Neutrophil (primary cell): Measurements from ENCODE around the gene GNG2.

Experiments used
- H3K27ac ChIP-seq: fragments of 200-600 bp; sonication (generic); 2 replicates; pipeline ENCODE4 v1.5.1; 2016; ENCODE audit warnings: mild to moderate bottlenecking, moderate library complexity
- H3K27me3 ChIP-seq: fragments of 200-600 bp; sonication (generic); 2 replicates; pipeline ENCODE4 v1.6.0; 2016; ENCODE audit warnings: mild to moderate bottlenecking
- H3K36me3 ChIP-seq: fragments of 200-600 bp; sonication (generic); 2 replicates; pipeline ENCODE4 v1.5.1; 2017
- H3K4me1 ChIP-seq, 2 experiments: fragments of 200-600 bp in 1 of 2; sonication (generic) in 1 of 2; 1 replicate in 1 of 2; 2 replicates in 1 of 2; pipeline versions ENCODE4 v1.5.1 to v1.6.1; 2013 to 2016; ENCODE audit warnings: low read depth in 1 of 2, low read length in 1 of 2, mild to moderate bottlenecking in 1 of 2, moderate library complexity in 1 of 2; ENCODE audit not compliant: control insufficient read depth in 1 of 2, insufficient read depth in 1 of 2
- H3K4me3 ChIP-seq, 2 experiments: fragments of 200-600 bp in 1 of 2; sonication (generic) in 1 of 2; 1 replicate in 1 of 2; 2 replicates in 1 of 2; pipeline ENCODE4 v1.5.1; 2013 to 2016; ENCODE audit warnings: low read depth in 1 of 2, low read length in 1 of 2, mild to moderate bottlenecking in 1 of 2, moderate library complexity in 1 of 2
- H3K9me3 ChIP-seq: fragments of 200-600 bp; sonication (generic); 2 replicates; pipeline ENCODE4 v1.5.1; 2016
- TF ChIP-seq, protein P1 (sequence below): fragments of 200-600 bp; sonication (generic); IDR thresholded peaks from 2 replicates; pipeline ENCODE4 v1.5.1; 2016; ENCODE audit warnings: antibody characterized with exemption

Gene GNG2

GRCh38 chr14:51921026-51921425 is 60.6 kb downstream of the GNG2 start:
- H3K4me1 ChIP-seq, result peaks cover 10 to 29% of the 10 kb centered on the region in 2 experiments
- TF ChIP-seq, protein P1, sequence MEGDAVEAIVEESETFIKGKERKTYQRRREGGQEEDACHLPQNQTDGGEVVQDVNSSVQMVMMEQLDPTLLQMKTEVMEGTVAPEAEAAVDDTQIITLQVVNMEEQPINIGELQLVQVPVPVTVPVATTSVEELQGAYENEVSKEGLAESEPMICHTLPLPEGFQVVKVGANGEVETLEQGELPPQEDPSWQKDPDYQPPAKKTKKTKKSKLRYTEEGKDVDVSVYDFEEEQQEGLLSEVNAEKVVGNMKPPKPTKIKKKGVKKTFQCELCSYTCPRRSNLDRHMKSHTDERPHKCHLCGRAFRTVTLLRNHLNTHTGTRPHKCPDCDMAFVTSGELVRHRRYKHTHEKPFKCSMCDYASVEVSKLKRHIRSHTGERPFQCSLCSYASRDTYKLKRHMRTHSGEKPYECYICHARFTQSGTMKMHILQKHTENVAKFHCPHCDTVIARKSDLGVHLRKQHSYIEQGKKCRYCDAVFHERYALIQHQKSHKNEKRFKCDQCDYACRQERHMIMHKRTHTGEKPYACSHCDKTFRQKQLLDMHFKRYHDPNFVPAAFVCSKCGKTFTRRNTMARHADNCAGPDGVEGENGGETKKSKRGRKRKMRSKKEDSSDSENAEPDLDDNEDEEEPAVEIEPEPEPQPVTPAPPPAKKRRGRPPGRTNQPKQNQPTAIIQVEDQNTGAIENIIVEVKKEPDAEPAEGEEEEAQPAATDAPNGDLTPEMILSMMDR, result no peak
- no peak overlapping the region for H3K4me3 ChIP-seq
- H3K27ac ChIP-seq, result peak overlapping the region; percentile 0
- H3K9me3 ChIP-seq, result no peaks in the 10 kb centered on the region
- H3K27me3 ChIP-seq, result no peaks in the 10 kb centered on the region
- H3K36me3 ChIP-seq, result peaks cover 14% of the 10 kb centered on the region

- Histone ChIP-seq H3K4me3 (no peak overlapping the region), H3K27ac (peak overlapping the region; percentile 77), H3K27me3 (no peaks in the 10 kb centered on the region), H3K4me1 (peaks cover 10 to 29% of the 10 kb centered on the region in 2 experiments), H3K36me3 (peaks cover 4% of the 10 kb centered on the region), H3K9me3 (no peaks in the 10 kb centered on the region)
- TF ChIP-seq, protein P1, result no peak
Observed at GRCh38 chr14:51922624-51923023, 62.2 kb downstream of the GNG2 start.

- TF ChIP-seq, protein P1, result no peak
- H3K4me1 ChIP-seq, result peaks cover 10 to 29% of the 10 kb centered on the region in 2 experiments
- H3K4me3 ChIP-seq, result no peak overlapping the region
- H3K27ac ChIP-seq, result peak overlapping the region; percentile 77
- H3K27me3 ChIP-seq, result no peaks in the 10 kb centered on the region
- H3K36me3 ChIP-seq, result peaks cover 16% of the 10 kb centered on the region
- no peaks in the 10 kb centered on the region for H3K9me3 ChIP-seq
Observed at GRCh38 chr14:51924600-51924999, 64.2 kb downstream of the GNG2 start.

GRCh38 chr14:51925980-51926379 is 65.6 kb downstream of the GNG2 start:
- H3K4me1 ChIP-seq, result peaks cover 10 to 29% of the 10 kb centered on the region in 2 experiments
- no peak overlapping the region for H3K4me3 ChIP-seq
- no peaks in the 10 kb centered on the region for H3K9me3 ChIP-seq

DNA sequence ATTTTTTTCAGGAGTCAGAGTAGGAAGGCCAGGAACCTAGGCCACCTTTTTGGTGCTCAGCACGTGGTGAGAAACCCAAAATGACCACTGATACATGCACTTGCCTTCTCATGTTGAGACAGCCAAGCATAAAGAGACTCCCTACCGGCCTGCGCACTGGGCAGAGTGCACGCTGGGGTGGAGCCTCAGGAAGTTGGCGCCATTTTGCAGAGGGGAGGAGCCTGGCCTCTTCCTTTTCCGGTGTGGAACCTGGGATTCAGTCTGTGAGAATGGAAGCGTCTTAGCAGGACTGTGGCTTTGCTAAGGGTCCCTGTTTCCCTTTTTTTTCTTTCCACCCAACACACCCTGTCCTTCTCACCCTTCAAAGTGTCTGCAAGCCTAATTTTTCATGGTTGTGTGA is 66.0 kb downstream of the GNG2 start:
- Histone ChIP-seq H3K4me3 (no peak overlapping the region), H3K4me1 (peaks cover 10 to 29% of the 10 kb centered on the region in 2 experiments), H3K27me3 (no peaks in the 10 kb centered on the region), H3K9me3 (no peaks in the 10 kb centered on the region), H3K36me3 (peaks cover 22% of the 10 kb centered on the region), H3K27ac (no peak overlapping the region)
- TF ChIP-seq, protein P1, result no peak

More at GRCh38 chr14:51925980-51926379, 65.6 kb downstream of the GNG2 start:
- Histone ChIP-seq H3K27ac (no peak overlapping the region), H3K27me3 (no peaks in the 10 kb centered on the region), H3K36me3 (peaks cover 22% of the 10 kb centered on the region)
- TF ChIP-seq, protein P1, result no peak

DNA sequence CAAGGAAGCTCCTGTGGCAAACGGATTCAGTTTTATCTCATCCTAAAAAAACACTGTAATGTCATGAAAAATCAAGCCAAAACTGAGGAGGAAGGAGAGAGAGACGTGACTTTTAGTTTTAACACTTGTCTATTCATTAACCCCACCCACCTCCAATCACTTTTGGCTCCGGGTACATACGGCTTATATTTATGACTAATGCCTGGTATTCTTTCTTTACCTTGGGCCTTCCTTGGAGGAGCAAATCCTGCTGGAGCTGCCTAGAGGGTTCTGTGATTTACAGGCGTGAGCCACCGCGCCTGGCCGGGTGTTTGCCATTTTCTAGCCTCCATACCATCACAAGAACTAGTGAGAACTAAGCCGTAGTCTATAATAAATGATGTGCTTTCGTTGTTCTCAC is 68.2 kb downstream of the GNG2 start:
- H3K27ac ChIP-seq, result no peak overlapping the region
- H3K4me1 ChIP-seq, result peaks cover 10 to 20% of the 10 kb centered on the region in 2 experiments
- no peak overlapping the region for H3K4me3 ChIP-seq
- TF ChIP-seq, protein P1, result no peak
- no peaks in the 10 kb centered on the region for H3K9me3 ChIP-seq
- H3K27me3 ChIP-seq, result no peaks in the 10 kb centered on the region
- peaks cover 22% of the 10 kb centered on the region for H3K36me3 ChIP-seq
